Activated CD4-positive, alpha-beta T cell treated with anti-CD3 and anti-CD28 coated beads, Interleukin-2, amount 50 U/mL, for 48 hours (primary cell): ENCODE measurements around the gene KRTDAP.
A peak's percentile ranks its signal among the peaks of the same experiment; 100 is the strongest.

Experiments
- DNase-seq, 2 experiments: peaks; one replicate each; pipeline ENCODE4 v3.0.0-alpha.2; 2020

KRTDAP gene

DNA sequence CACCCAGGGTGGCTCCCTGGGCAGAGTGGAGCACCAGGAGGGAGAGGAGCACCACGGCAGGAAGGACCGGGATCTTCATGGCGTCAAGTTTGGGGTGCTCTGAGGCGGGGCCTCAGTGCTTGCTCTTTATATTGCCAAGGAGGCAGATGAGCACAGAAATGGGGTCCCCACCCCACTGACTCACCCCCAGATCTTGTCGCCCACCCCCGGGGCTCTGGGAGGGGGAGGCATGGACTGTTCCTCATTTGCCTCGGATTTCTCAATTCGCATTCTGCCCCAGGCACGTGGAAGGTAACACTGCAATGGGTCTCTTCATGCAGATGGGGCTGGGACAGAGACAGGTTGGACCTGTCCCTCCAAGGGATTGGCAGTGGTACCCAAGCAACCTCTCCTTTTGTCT is at the start of gene KRTDAP:
KRTDAP (minus strand) TSS at position 101 of the 400 bp plus-strand sequence; CDS start at position 79, 22 bp downstream.
- no peak for DNase-seq

DNA sequence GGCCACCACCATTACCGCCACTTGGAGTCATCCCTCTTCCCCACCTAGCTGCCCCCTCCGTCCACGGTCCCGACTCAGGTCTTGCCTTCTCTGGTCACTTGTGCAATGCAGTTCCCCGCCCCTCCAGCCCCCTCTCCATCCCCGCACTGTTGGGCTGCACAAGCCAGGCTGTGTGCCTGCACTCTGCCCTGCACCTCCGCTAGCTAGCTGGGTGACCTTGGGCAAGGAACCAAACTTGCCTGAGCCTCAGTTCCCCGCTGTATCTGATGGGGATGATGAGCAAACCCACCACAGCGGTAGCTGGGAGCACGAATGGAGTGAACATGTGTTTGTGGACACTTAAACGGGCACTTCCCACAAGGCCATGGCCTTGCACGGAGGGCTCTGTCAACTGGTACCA is 49.6 kb upstream of the KRTDAP start:
- no peak for DNase-seq

DNA sequence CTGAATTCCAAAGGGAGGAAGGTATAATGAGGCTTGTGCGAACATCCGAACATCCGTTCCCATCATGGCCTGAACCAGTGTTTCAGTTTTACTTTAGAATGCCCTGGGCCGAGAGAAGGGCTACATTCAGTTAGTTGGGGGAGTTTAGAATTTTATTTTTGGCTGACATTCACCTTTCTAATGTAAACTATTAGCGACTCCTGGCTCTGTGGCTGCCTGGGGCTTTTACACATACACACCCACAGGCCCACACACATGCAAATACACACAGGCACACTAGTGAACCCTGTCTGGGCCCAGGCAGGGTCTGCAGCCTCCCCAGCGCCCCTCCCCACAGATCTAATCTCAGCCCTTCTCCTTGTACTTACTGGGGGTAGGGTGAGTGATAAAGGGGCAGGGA is 49.0 kb upstream of the KRTDAP start:
- no peak for DNase-seq

DNA sequence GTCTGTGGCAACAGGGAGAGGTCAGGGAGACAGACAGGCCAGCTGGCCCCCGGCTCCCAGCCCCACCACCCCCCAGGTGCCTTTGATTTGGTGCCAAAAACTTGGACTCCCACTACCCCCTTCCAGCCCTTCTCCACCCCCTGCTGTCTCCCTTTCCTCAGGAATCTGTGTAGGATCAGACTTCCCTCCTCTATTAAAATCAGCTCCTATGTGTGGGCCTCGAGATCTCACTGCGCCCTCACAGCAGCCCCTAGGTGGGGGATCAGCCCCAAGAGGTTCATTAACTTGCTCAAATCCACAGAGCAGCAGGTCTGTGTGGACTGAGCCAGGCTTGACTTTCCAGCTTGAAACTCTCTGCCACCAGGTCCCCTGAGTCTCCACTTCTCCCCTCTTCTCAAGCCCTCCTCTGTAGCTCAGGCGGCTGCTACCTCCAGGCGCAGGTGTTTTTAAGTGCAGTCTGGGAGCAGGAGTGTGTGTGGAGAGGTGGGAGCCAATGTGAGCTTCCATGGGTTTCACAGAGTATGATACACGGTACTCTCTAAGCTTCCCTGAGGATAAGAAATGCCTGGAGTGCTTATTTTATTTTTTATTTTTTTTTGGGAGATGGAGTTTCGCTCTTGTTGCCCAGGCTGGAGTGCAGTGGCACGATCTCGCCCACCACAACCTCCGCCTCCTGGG is 44.7 kb upstream of the KRTDAP start:
- DNase-seq = no peak

DNA sequence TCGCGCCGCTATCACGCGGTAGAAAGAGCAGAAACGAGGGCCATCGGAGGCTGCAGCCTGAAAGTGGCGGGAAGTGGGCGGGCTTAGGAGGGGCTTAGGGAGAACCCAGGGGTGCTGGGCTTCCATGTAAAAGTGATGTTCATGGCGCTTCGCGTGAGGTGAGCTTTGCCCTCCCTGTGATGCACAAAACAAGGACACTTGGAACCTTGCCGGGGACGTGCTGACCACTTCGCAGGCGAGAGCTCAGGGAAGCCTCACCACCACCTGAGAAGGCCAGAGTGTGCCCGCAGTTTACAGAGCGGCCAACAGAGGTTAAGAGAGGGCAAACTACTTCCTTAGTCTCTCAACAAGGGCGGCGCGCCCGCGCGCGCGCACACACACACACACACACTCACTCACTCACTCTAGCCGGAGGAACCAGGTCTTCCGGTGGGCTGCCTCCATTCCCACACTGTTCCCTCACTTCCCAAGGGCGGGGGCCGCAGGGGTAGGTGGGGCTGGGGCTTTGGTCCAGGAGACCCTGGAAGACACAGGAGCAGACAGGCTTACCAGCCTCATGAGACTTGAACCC is 43.6 kb upstream of the KRTDAP start:
- peak in 1 of 2 experiments; percentile 26 for DNase-seq

- no peak for DNase-seq
These were observed 43.0 kb upstream of the KRTDAP start, which contains the start of gene GAPDHS for GRCh38 chr19:35533201-35533821. Gene GAPDHS, plus strand, starts transcription at chr19:35533456. Its CDS starts 72 bp downstream, at chr19:35533528.

DNA sequence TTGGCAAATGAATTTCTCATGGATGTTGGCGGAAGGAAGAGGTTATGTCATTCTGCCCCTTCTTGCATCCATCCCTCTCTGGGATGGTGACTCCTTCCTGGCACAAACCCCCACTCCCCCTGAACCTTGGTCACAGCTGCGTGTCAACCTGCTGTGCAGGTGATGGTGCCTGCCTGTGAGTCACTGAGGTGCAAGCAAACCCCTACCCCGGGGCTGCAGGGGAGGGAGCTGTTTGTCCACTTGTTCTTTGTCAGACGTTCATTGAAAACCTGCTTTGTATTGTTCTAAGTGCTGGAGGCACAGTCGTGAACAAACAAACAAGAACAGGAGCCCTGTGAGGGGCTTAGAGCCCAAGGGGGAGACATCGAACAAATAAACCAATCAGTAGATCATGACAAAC is 41.0 kb upstream of the KRTDAP start:
- no peak for DNase-seq

DNA sequence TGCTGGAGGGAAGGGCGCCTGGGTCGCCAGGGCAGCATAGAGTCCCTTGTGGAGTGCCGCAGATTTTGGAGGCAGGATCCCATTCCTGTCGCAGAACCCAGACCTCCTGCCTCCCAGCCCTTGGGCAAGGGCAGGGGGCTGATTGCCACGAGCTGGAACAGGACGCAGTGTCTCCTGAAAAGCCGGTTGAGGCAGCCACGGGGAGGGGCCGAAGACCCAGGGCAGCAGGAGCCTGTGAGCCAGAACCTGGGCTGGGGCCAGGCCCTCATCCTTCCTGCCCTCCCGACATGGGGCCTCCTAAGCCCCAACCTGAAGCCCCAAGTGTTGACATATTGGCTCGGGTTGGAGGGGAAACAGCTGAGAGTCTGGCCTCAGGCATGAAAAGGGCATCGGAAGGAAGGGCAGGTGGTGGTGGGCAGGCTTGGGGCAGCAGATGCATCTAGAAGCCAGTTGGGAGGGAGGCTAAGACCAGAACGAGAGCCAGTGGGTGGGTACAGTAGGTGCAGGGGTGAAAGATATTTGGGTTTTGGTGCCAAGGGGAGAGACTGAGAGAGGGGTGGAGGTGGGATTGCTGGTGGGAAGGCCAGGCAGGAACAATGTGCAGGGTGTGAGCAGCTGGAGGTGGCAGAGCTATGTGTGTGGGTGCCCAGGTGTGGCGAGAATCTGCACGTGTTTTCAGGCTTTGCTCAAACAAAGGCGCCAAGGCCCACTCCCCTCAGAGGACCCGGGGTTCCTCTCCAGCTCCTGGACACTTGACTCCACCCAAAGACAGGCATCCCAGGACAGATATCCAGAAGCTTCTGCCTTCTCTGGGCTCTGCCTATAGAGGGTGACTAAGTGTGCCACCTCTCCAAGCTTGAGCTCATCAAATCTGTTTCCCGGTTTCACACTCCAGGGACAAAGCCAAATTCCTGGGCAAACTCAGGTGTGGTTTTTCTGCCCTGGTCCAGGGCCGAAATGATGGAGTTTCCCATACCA is 39.3 kb upstream of the KRTDAP start:
- DNase-seq = no peak

GRCh38 chr19:35528218-35529038 is 38.2 kb upstream of the KRTDAP start, which contains the start of gene SBSN:
Gene SBSN, minus strand, starts transcription at chr19:35528311. Its CDS starts 30 bp downstream, at chr19:35528281.
- DNase-seq = no peak

DNA sequence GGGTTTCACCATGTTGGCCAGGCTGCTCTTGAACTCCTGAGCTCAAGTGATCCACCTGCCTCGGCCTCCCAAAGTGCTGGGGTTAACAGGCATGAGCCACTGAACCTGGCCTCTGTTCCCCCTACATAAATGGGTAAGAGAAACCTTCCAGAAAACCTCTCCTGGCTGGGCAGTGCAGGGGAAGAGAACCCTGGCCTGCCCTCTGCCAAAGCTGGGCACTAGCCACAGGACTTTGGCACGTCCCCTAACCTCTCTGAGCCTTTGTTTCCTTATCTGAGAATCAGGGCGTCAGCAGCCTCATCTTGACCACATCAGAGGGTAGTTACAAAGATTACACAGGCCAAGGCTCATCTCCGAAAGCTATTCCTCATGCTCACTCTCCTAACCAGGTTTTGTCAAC is 35.6 kb upstream of the KRTDAP start:
- no peak for DNase-seq

DNA sequence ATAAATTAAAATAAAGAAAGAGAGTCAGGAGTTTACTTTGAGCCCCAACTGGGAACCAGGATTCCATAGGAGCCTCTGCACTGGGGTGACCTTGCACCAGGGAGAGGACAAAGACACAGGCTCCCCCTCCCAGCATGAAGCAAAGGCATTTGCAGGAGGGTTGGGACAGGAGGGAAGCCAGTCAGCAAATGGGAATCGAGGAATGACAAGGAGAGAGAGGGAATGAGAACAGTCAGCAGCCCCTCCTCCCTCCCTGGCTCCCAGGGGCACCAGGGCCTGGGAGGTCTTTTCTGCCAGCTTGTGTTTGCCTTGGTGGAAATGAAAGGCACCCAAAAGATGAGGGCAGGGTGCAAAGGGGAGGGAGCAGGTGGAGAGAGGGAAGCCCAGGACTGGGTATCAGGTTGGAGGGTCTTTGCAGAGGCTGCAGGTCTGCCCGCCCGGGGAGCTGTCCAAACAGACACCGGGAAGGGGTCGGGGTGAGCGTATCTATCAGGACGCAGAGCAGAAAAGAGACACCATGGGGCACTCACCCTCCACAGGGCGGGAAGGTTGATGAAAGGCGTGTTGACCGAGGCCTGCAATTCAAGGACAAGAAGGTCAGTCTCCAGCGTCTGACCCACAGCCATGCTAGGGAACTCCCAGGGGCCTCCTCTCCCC is 34.0 kb upstream of the KRTDAP start:
- DNase-seq = no peak

- DNase-seq = no peak
These were observed 32.6 kb upstream of the KRTDAP start for GRCh38 chr19:35522745-35523327.

GRCh38 chr19:35521124-35521743 is 31.0 kb upstream of the KRTDAP start:
- no peak for DNase-seq

GRCh38 chr19:35519291-35519690 is 29.0 kb upstream of the KRTDAP start:
- DNase-seq = no peak

- no peak for DNase-seq
These were observed 28.0 kb upstream of the KRTDAP start for GRCh38 chr19:35518313-35518712.

DNA sequence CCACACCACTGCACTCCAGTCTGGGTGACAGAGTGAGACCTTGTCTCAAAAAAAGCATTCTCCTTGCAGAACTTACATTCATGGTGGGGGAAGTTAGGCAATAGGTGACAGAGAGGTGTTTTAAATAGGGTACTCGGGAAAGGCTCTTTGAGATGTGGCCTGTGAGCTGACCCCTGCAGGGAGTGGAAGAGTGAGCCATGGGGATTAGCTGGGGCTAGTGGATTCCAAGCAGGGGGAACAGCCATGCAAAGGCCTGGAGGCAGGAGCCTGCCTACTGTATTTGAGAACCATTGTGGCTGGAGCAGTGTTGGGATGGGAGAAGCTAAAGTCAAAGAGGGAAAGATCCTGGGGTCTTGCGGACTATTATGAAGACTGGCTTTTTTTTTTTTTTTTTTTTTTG is 27.1 kb upstream of the KRTDAP start:
- no peak for DNase-seq

DNA sequence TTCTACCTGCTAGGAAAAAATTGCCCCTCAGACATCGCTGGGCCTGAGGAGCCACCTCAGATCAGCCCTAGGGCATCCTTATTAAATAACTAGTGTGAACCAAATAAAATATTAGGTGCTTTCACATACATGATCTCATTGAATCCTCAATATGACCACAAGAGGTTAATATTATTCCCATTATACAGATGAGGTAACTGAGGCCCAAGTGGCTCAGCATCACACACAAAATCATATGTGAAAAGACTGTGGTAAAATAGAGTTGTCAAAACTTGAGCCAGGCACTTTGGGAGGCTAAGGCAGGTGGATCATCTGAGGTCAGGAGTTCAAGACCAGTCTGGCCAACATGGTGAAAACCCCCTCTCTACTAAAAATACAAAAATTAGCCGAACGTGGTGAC is 26.0 kb upstream of the KRTDAP start:
- DNase-seq = no peak

DNA sequence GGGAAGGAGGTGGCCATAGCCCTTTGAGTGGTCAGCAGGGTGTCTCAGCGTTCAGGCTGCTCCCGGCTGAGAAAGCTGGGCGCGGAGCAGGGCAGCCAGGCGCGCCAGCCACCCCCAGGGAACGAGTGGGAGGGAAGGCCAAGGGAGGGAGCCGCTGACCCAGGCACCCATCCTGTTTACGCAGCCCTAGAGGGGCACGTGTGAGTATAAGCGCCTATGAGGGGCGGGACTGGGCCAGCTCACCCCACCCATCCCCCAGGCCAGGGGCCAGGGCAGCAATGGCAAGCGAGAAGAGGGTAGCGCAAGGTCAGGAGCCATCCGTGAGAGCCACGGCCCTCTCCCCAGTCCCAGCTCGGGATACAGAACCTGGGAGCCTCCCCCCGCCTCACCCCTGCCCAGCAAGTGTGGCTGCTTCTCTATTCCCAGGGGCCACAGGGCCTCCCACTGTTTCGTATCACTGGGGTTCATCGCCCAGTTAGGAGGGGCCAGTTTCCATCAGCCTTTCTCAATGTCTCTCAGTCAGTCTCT is 24.1 kb upstream of the KRTDAP start:
- DNase-seq = no peak

DNA sequence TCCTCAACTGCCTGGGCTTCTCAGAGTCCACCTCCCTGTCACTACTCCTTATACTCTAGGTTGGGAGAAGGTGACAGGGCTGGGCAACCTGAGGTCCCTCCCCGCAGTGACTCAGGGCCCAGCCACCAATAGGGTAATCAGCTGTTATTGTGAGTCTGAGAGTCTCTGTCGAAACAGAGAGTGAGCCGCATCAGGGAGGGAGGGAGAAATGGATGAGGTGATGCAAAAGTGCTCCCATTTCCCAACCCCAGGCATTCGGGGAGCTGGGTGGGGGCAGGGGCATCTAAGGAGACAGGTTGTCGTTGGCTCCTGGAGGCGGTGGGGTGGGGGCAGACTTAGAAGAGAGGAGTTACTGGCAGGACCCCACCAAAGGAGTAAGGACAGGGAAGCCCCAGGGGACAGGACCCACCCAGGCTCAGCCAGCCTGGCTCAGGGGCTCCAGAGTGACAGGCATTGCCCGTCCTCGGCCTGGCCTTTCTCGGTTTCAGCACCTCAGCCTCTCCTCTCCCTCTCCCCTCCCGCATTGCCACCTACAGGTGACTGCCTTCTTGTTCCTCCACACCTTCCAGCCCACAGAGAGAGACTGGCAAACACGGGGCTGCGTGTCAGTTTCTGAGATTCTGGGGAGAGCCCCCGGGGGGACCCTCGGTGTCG is 23.5 kb upstream of the KRTDAP start, which contains the start of gene DMKN:
DMKN (minus strand) TSS at position 22 of the 654 bp plus-strand sequence. CDS start 174 bp downstream, outside the sequence.
- DNase-seq = no peak
